ENCODE measurements around the gene SNTB2. TPM values are rescaled to one million over a fixed set of nuclear protein-coding genes. Genes with fewer than 3 reads are reported as not detected.

Gene SNTB2
- total and polyA plus RNA-seq, 2 of the 13 experiments (the other 11 are each of a cell fraction or from before 2014, with no cell fraction given) = 11.5 to 19.2 TPM

- TF ChIP-seq ZNF616 (CRISPR knock-in tag; IDR thresholded peaks at IDR 0.05; ENCODE audit: low read depth) = peak; percentile 55; the same call in 1 of the 2 replicates
- TF ChIP-seq KAT7 (CRISPR knock-in tag; IDR thresholded peaks at IDR 0.05; ENCODE audit: borderline replicate concordance) = peak; percentile 94; the same call in 1 of the 2 replicates
- peak; percentile 87 for TF ChIP-seq TBX2 (CRISPR knock-in tag; IDR thresholded peaks at IDR 0.05; ENCODE audit: borderline replicate concordance)
- no peak for TF ChIP-seq TEAD2 (CRISPR knock-in tag; IDR thresholded peaks at IDR 0.05)
- TF ChIP-seq KAT2B (IDR thresholded peaks at IDR 0.05; ENCODE audit: borderline replicate concordance, low read depth, low read length) = no peak
- TF ChIP-seq ELF3 (CRISPR knock-in tag; IDR thresholded peaks at IDR 0.05) = peak; percentile 95
- TF ChIP-seq REXO4 (CRISPR knock-in tag; IDR thresholded peaks at IDR 0.05; ENCODE audit: borderline replicate concordance) = no peak
- no peak for TF ChIP-seq ZNF121 (CRISPR knock-in tag; IDR thresholded peaks at IDR 0.05)
- peak; percentile 44 for TF ChIP-seq TEAD3 (CRISPR knock-in tag; optimal IDR thresholded peaks at IDR 0.05; ENCODE audit: borderline replicate concordance)
- TF ChIP-seq ZNF275 (CRISPR knock-in tag; IDR thresholded peaks at IDR 0.05; ENCODE audit: borderline replicate concordance) = peak; percentile 61
- TF ChIP-seq ZNF430 (CRISPR knock-in tag; IDR thresholded peaks at IDR 0.05) = no peak; the same call in 1 of the 2 replicates
- no peak for TF ChIP-seq ATRX (CRISPR knock-in tag; IDR thresholded peaks at IDR 0.05; ENCODE audit: borderline replicate concordance)
- TF ChIP-seq AKNA (CRISPR knock-in tag; IDR thresholded peaks at IDR 0.05; ENCODE audit: borderline replicate concordance) = no peak
- TF ChIP-seq KDM1A (CRISPR knock-in tag; IDR thresholded peaks at IDR 0.05) = 0 out of 2 replicates have a peak, but pooled peaks have one; percentile 56
- TF ChIP-seq MAFF (IDR thresholded peaks at IDR 0.05; ENCODE audit: low read depth, low read length) = no peak
- no peak for TF ChIP-seq AGO1 (IDR thresholded peaks at IDR 0.05; ENCODE audit: low read depth, low read length, poor library complexity, severe bottlenecking)
- no peak for TF ChIP-seq TEF (CRISPR knock-in tag; IDR thresholded peaks at IDR 0.05)
- peak; percentile 89; the same call in 1 of the 2 replicates for TF ChIP-seq HOXA3 (CRISPR knock-in tag; IDR thresholded peaks at IDR 0.05)
Measured at GRCh38 chr16:69330286-69331109, 143.5 kb downstream of the SNTB2 start, which contains the start of gene PDF (continued).
